Osteoblast (primary cell): ENCODE measurements around the gene RNF187. TPM values are rescaled to one million over a fixed set of nuclear protein-coding genes. Genes with fewer than 3 reads are reported as not detected.

Experiments
- DNase-seq: peaks from one replicate; pipeline ENCODE4 v3.0.0; 2011; ENCODE audit warnings: low spot score, mixed read lengths; ENCODE audit not compliant: insufficient read length; ENCODE audit errors: missing footprints
- H2AFZ ChIP-seq: 2 replicates; pipeline ENCODE4 v1.6.0; 2011; ENCODE audit warnings: mild to moderate bottlenecking, low read length
- H3K27ac ChIP-seq: 2 replicates; pipeline ENCODE4 v1.5.1; 2011; ENCODE audit warnings: mild to moderate bottlenecking, low read depth, low read length, moderate library complexity
- H3K27me3 ChIP-seq: 2 replicates; pipeline ENCODE4 v1.6.0; 2012; ENCODE audit warnings: mild to moderate bottlenecking, control low read depth, inconsistent platforms, low read length, moderate library complexity; ENCODE audit not compliant: insufficient read depth
- H3K36me3 ChIP-seq: 2 replicates; pipeline ENCODE4 v1.5.1; 2011; ENCODE audit warnings: mild to moderate bottlenecking, low read length, control low read depth, moderate library complexity; ENCODE audit not compliant: insufficient read depth
- H3K4me1 ChIP-seq: 2 replicates; pipeline ENCODE4 v1.5.1; 2011; ENCODE audit warnings: mild to moderate bottlenecking, low read length, control low read depth, moderate library complexity; ENCODE audit not compliant: insufficient read depth
- H3K4me2 ChIP-seq: 2 replicates; pipeline ENCODE4 v1.6.0; 2011; ENCODE audit warnings: mild to moderate bottlenecking, low read length; ENCODE audit not compliant: insufficient read depth
- H3K4me3 ChIP-seq: fragments of 200-600 bp; sonication (generic); 3 replicates; pipeline ENCODE4 v1.5.1; 2012; ENCODE audit warnings: mild to moderate bottlenecking, low read length, inconsistent platforms; ENCODE audit not compliant: insufficient read depth
- H3K79me2 ChIP-seq: 2 replicates; pipeline ENCODE4 v1.6.0; 2012; ENCODE audit warnings: mild to moderate bottlenecking, low read length, control low read depth, inconsistent platforms; ENCODE audit not compliant: insufficient read depth
- H3K9me3 ChIP-seq: 2 replicates; pipeline ENCODE4 v1.5.1; 2011; ENCODE audit warnings: low read depth, low read length, control low read depth
- H4K20me1 ChIP-seq: 2 replicates; pipeline ENCODE4 v1.6.0; 2012; ENCODE audit warnings: mild to moderate bottlenecking, low read length, control low read depth; ENCODE audit not compliant: insufficient read depth
- total RNA-seq: library from RNA; depleted of rRNA; stranded (reverse); fragments of >200 nt; gene quantifications from 2 replicates; pipeline ENCODE4 v1.2.3, GENCODE V29; 2012
- TF ChIP-seq, protein P1 (sequence below): IDR thresholded peaks from 2 replicates; pipeline ENCODE4 v1.5.1; 2011; ENCODE audit warnings: mild to moderate bottlenecking, low read depth, low read length, moderate library complexity; ENCODE audit errors: extremely low read depth

Gene RNF187
- total RNA-seq, 1 donor = 52.5 TPM

DNA sequence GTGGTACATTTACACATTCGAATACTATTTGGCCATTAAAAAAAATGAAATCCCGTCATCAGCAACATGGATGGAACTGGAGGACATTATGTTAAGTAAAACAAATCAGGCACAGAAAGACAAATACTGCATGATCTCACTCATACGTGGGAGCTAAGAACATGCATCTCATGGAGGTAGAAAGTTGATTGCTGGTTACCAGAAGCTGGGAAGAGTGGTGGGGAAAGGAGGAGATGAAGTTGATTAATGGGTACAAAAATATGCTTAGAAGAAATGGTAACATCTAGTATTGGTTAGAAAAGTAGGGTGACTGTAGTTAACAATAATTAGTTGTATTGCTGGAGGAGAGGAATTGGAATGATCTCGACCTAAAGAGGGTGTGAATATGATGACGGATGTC, 24.6 kb upstream of the RNF187 start:
- Histone ChIP-seq H4K20me1 (no peaks in the 10 kb centered on the region), H3K4me2 (no peak overlapping the region), H3K27me3 (peaks cover 64% of the 10 kb centered on the region), H3K4me1 (peaks cover 4% of the 10 kb centered on the region), H3K4me3 (no peak overlapping the region), H3K27ac (no peak overlapping the region), H3K79me2 (no peaks in the 10 kb centered on the region), H3K36me3 (no peaks in the 10 kb centered on the region), H3K9me3 (no peaks in the 10 kb centered on the region), H2AFZ (no peak overlapping the region)
- no peak for DNase-seq
- TF ChIP-seq, protein P1, sequence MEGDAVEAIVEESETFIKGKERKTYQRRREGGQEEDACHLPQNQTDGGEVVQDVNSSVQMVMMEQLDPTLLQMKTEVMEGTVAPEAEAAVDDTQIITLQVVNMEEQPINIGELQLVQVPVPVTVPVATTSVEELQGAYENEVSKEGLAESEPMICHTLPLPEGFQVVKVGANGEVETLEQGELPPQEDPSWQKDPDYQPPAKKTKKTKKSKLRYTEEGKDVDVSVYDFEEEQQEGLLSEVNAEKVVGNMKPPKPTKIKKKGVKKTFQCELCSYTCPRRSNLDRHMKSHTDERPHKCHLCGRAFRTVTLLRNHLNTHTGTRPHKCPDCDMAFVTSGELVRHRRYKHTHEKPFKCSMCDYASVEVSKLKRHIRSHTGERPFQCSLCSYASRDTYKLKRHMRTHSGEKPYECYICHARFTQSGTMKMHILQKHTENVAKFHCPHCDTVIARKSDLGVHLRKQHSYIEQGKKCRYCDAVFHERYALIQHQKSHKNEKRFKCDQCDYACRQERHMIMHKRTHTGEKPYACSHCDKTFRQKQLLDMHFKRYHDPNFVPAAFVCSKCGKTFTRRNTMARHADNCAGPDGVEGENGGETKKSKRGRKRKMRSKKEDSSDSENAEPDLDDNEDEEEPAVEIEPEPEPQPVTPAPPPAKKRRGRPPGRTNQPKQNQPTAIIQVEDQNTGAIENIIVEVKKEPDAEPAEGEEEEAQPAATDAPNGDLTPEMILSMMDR = no peak

DNA sequence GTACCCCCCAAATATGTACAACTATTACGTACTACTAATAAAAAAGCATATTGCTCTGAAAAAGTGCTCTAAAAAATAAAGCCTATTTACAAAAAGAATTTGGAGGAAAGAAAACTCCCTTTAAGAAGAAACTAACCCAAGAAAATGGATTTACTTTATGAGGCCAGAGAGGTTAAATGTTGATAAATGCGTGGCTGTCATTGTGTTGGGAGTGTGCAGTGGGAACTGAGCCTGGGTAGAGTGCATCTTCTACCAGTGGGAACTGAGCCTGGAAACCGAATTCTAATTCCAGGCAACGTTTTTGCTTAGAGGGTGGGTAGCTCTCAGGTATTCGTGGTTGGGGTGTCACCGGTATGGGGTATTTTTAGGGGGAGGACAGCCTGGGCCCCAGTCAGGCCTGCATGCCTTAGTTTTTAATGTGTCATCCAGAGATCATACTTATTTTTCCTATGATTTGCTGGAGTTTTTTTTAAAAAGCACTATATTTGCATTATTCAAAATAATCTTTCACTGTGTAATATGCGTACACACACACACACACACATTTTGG, 24.1 kb upstream of the RNF187 start:
- Histone ChIP-seq H3K4me1 (peaks cover 4% of the 10 kb centered on the region), H3K27me3 (peaks cover 69% of the 10 kb centered on the region), H4K20me1 (no peaks in the 10 kb centered on the region), H3K9me3 (no peaks in the 10 kb centered on the region), H2AFZ (no peak overlapping the region), H3K79me2 (no peaks in the 10 kb centered on the region), H3K27ac (no peak overlapping the region), H3K4me3 (no peak overlapping the region), H3K4me2 (no peak overlapping the region), H3K36me3 (no peaks in the 10 kb centered on the region)
- DNase-seq = no peak
- TF ChIP-seq, protein P1 = no peak

DNA sequence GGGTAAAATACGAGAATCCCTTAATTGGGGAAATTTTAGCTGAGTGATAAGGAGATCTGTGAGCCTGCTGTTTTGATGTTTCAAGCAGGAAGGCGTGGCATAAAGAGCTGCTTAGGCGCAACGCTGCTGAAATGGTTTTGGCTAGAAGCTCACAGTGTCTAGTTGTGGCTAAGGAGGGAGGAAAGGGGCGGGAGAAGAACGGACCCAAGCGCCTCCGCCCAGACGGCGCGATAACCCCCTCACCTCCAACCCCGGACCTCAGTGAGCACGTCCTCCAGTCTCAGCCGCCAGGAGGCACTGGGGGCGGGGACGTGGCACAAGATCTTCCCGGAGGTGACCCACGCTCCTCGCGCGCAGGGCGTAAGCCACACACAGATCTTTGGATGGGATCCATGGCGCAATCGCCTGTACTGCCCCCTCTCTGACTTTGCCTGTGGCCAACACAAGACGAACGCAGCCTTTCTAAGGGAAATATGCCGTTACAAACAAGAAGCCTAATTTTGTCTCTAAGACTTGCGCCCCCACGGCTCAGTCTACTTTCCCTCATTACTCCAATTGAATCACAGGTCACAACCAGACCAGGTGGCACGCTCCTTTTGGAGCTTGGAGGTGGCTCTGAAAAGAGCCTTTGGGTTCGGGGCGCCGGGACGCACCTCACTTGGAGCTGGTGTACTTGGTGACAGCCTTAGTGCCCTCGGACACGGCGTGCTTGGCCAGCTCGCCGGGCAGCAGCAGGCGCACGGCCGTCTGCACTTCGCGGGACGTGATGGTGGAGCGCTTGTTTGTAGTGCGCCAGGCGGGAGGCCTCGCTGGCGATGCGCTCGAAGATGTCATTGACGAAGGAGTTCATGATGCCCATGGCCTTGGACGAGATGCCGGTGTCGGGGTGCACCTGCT, 23.4 kb upstream of the RNF187 start:
- peak overlapping the region; percentile 78 for H3K4me2 ChIP-seq
- peaks cover 4% of the 10 kb centered on the region for H3K4me1 ChIP-seq
- H4K20me1 ChIP-seq = no peaks in the 10 kb centered on the region
- H2AFZ ChIP-seq = peak overlapping the region; percentile 74
- no peaks in the 10 kb centered on the region for H3K79me2 ChIP-seq
- TF ChIP-seq, protein P1 = no peak
- H3K4me3 ChIP-seq = peak overlapping the region; percentile 61
- no peak overlapping the region for H3K27ac ChIP-seq
- no peak for DNase-seq
- no peaks in the 10 kb centered on the region for H3K9me3 ChIP-seq
- H3K36me3 ChIP-seq = no peaks in the 10 kb centered on the region
- peaks cover 77% of the 10 kb centered on the region for H3K27me3 ChIP-seq

DNA sequence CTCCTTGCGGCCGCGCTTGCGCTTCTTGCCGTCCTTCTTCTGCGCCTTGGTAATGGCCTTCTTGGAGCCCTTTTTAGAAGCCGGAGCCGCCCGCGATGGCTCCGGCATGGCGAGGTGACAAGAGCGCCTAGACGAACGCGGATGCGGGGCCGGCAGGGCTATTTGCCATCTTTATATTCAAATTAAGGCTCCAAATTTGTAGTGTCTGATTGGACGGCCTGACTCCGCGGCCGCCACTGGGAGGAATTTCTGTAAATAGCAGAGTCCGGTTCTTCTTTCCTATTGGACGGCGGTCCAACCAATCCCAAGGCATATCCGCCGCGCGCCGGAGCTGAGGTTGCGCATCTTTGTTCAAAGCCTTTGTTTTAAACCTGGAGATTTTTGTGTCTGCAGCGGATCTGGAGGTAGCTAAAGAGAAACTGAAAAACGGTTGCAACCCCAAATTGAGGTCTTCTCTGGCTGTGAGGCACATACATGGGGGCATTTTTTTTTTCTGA, 22.6 kb upstream of the RNF187 start:
- Histone ChIP-seq H3K27ac (no peak overlapping the region), H3K4me3 (peak overlapping the region; percentile 61), H3K4me2 (peak overlapping the region; percentile 78), H3K27me3 (peaks cover 84% of the 10 kb centered on the region), H3K79me2 (no peaks in the 10 kb centered on the region), H3K36me3 (no peaks in the 10 kb centered on the region), H3K4me1 (peaks cover 4% of the 10 kb centered on the region), H4K20me1 (no peaks in the 10 kb centered on the region), H2AFZ (peak overlapping the region; percentile 74), H3K9me3 (no peaks in the 10 kb centered on the region)
- TF ChIP-seq, protein P1 = no peak
- DNase-seq = peak; percentile 93
